ENCODE measurements around the gene RILP. TPM values are rescaled to one million over a fixed set of nuclear protein-coding genes. Genes with fewer than 3 reads are reported as not detected.

The RILP gene
- total RNA-seq, 1 experiment from 2014 or later = 27.6 TPM

DNA sequence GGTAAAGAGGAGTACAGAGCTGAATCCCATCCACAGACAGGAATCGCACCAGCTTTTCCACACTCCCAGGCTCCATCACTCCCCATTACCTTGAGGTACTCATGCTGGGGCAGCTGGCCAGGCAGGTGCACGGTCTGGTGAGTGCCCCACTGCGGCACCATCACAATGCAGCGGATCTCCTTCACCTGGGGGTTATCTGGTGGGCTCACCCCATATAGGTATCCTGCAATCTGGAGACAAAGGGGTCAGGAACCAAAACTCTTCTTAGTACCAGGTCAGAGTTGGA is 1.8 kb upstream of the RILP start:
- H3K9me3 ChIP-seq (ENCODE audit: low read length) = no peaks in the 10 kb centered on the region
- H2AFZ ChIP-seq (ENCODE audit: low read length) = no peak overlapping the region
- peaks cover 12% of the 10 kb centered on the region for H3K4me1 ChIP-seq (ENCODE audit: insufficient read depth, low read length)
- H3K4me3 ChIP-seq (ENCODE audit: low read length) = no peak overlapping the region
- no peak overlapping the region for H3K9ac ChIP-seq (ENCODE audit: low read length)
- no peaks in the 10 kb centered on the region for H4K20me1 ChIP-seq (ENCODE audit: low read length)
- no peaks in the 10 kb centered on the region for H3F3A ChIP-seq (ENCODE audit: low read length, unreplicated experiment)
- H3K4me2 ChIP-seq (ENCODE audit: low read length) = no peak overlapping the region
- no peak for DNase-seq
- POLR2A ChIA-PET (ENCODE audit: unreplicated experiment) = no interaction called here
- peaks cover 30% of the 10 kb centered on the region for H3K36me3 ChIP-seq (ENCODE audit: low read depth, low read length)
- H3K9me2 ChIP-seq (replicated peaks; ENCODE audit: low read length) = no peaks in the 10 kb centered on the region
- no peaks in the 10 kb centered on the region for H3K79me2 ChIP-seq (ENCODE audit: low read length)
- TF ChIP-seq CTCF (conservative IDR thresholded peaks at IDR 0.05; ENCODE audit: low read depth, low read length) (no peak), EZH2phosphoT487 (IDR thresholded peaks at IDR 0.05; ENCODE audit: borderline replicate concordance, low read length) (no peak), EZH2 (IDR thresholded peaks at IDR 0.05; ENCODE audit: low read length, unreplicated experiment) (no peak)
- H3K27me3 ChIP-seq (ENCODE audit: low read length) = no peaks in the 10 kb centered on the region
- no peak for ATAC-seq
- no peak overlapping the region for H3K27ac ChIP-seq (ENCODE audit: low read length)
- no TSS peak for BruUV-seq (replicated peaks)
- intact Hi-C loops (cut with micrococcal nuclease) = no loop called here
- CTCF ChIA-PET = no interaction called here

GRCh38 chr17:1650731-1651558 is 1.3 kb upstream of the RILP start:
- H3K27ac ChIP-seq (ENCODE audit: low read length) = no peak overlapping the region
- no peaks in the 10 kb centered on the region for H3K9me3 ChIP-seq (ENCODE audit: low read length)
- no peak overlapping the region for H2AFZ ChIP-seq (ENCODE audit: low read length)
- no peaks in the 10 kb centered on the region for H3K9me2 ChIP-seq (replicated peaks; ENCODE audit: low read length)
- DNase-seq = no peak
- intact Hi-C loops (cut with micrococcal nuclease) = no loop called here
- H3K4me1 ChIP-seq (ENCODE audit: insufficient read depth, low read length) = peaks cover 12% of the 10 kb centered on the region
- H4K20me1 ChIP-seq (ENCODE audit: low read length) = no peaks in the 10 kb centered on the region
- POLR2A ChIA-PET (ENCODE audit: unreplicated experiment) = no interaction called here
- no peak for ATAC-seq
- no peak overlapping the region for H3K9ac ChIP-seq (ENCODE audit: low read length)
- no peaks in the 10 kb centered on the region for H3K27me3 ChIP-seq (ENCODE audit: low read length)
- H3K4me3 ChIP-seq (ENCODE audit: low read length) = no peak overlapping the region
- H3F3A ChIP-seq (ENCODE audit: low read length, unreplicated experiment) = no peaks in the 10 kb centered on the region
- H3K4me2 ChIP-seq (ENCODE audit: low read length) = no peak overlapping the region
- BruUV-seq (replicated peaks) = TSS peak; percentile 27
- no peak for TF ChIP-seq EZH2 (IDR thresholded peaks at IDR 0.05; ENCODE audit: low read length, unreplicated experiment)
- TF ChIP-seq CTCF (conservative IDR thresholded peaks at IDR 0.05; ENCODE audit: low read depth, low read length) = no peak
- no peak for TF ChIP-seq EZH2phosphoT487 (IDR thresholded peaks at IDR 0.05; ENCODE audit: borderline replicate concordance, low read length)
- no peaks in the 10 kb centered on the region for H3K79me2 ChIP-seq (ENCODE audit: low read length)
- H3K36me3 ChIP-seq (ENCODE audit: low read depth, low read length) = peaks cover 25% of the 10 kb centered on the region
- CTCF ChIA-PET = no interaction called here

All from PC-3 (cell line).